Mesenchymal stem cell (in vitro differentiated cells and primary cell): ENCODE data around the gene NOB1.
A peak's percentile ranks its signal among the peaks of the same experiment; 100 is the strongest.

Experiments
- DNase-seq: peaks from one replicate; pipeline ENCODE4 v3.0.0-alpha.2; 2013
- H2AFZ ChIP-seq: one replicate; pipeline ENCODE4 v1.6.1; 2013; ENCODE audit warnings: low read depth, mild to moderate bottlenecking, control low read depth, inconsistent platforms, low read length, moderate library complexity
- H2AK5ac ChIP-seq: 2 replicates; pipeline ENCODE4 v1.6.1; 2013; ENCODE audit warnings: low read length, moderate library complexity, mild to moderate bottlenecking, inconsistent platforms; ENCODE audit not compliant: severe bottlenecking
- H2BK120ac ChIP-seq: one replicate; pipeline ENCODE4 v1.6.1; 2013; ENCODE audit warnings: low read depth, mild to moderate bottlenecking, inconsistent platforms, low read length, moderate library complexity
- H2BK12ac ChIP-seq, 2 experiments: one replicate each; pipeline ENCODE4 v1.6.1; 2013; ENCODE audit warnings: inconsistent platforms in 2 of 2, low read length in 2 of 2, mild to moderate bottlenecking in 2 of 2, moderate library complexity in 2 of 2, control low read depth in 1 of 2
- H2BK15ac ChIP-seq: one replicate; pipeline ENCODE4 v1.6.1; 2013; ENCODE audit warnings: mild to moderate bottlenecking, low read depth, inconsistent platforms; ENCODE audit not compliant: poor library complexity, severe bottlenecking
- H2BK5ac ChIP-seq: 2 replicates; pipeline ENCODE4 v1.6.1; 2013; ENCODE audit warnings: low read depth, mild to moderate bottlenecking, low read length, control low read depth, inconsistent platforms; ENCODE audit not compliant: poor library complexity, severe bottlenecking
- H3K14ac ChIP-seq, 2 experiments: one replicate each; pipeline ENCODE4 v1.6.1; 2013; ENCODE audit warnings: inconsistent platforms in 2 of 2, low read length in 2 of 2, control low read depth in 1 of 2, mild to moderate bottlenecking in 1 of 2, moderate library complexity in 1 of 2
- H3K18ac ChIP-seq, 2 experiments: one replicate each; pipeline ENCODE4 v1.6.1; 2013; ENCODE audit warnings: inconsistent platforms in 2 of 2, low read length in 2 of 2, control low read depth in 1 of 2, low read depth in 1 of 2, mild to moderate bottlenecking in 1 of 2
- H3K23ac ChIP-seq, 2 experiments: one replicate each; pipeline ENCODE4 v1.6.1; 2013; ENCODE audit warnings: inconsistent platforms in 2 of 2, low read length in 2 of 2, mild to moderate bottlenecking in 2 of 2, moderate library complexity in 2 of 2, control low read depth in 1 of 2
- H3K27ac ChIP-seq: 2 replicates; pipeline ENCODE4 v1.5.1; 2013; ENCODE audit warnings: mild to moderate bottlenecking, moderate library complexity, low read length, control low read depth, inconsistent platforms; ENCODE audit not compliant: poor library complexity, severe bottlenecking
- H3K27me3 ChIP-seq, 2 experiments: 2 replicates each; pipeline versions ENCODE4 v1.6.1 to v1.7.0; 2013; ENCODE audit warnings: low read length in 2 of 2, mild to moderate bottlenecking in 2 of 2, moderate library complexity in 2 of 2, control low read depth in 1 of 2, inconsistent platforms in 1 of 2; ENCODE audit not compliant: control insufficient read depth in 1 of 2, insufficient read depth in 1 of 2
- H3K36me3 ChIP-seq, 2 experiments: 2 replicates each; pipeline versions ENCODE4 v1.6.1 to v1.7.0; 2013; ENCODE audit warnings: low read length in 2 of 2, control low read depth in 1 of 2, inconsistent platforms in 1 of 2, low read depth in 1 of 2, mild to moderate bottlenecking in 1 of 2; ENCODE audit not compliant: insufficient read depth in 2 of 2, control insufficient read depth in 1 of 2
- H3K4ac ChIP-seq, 2 experiments: one replicate each; pipeline ENCODE4 v1.6.1; 2013; ENCODE audit warnings: inconsistent platforms in 2 of 2, low read length in 2 of 2, mild to moderate bottlenecking in 2 of 2, moderate library complexity in 2 of 2, control low read depth in 1 of 2, low read depth in 1 of 2
- H3K4me1 ChIP-seq: 2 replicates; pipeline ENCODE4 v1.6.1; 2013; ENCODE audit warnings: low read depth, low read length, control low read depth; ENCODE audit not compliant: control insufficient read depth, insufficient read depth
- H3K4me2 ChIP-seq: 2 replicates; pipeline ENCODE4 v1.6.1; 2013; ENCODE audit warnings: low read length, mild to moderate bottlenecking, inconsistent platforms; ENCODE audit not compliant: poor library complexity, severe bottlenecking
- H3K4me3 ChIP-seq, 2 experiments: 2 replicates each; pipeline versions ENCODE4 v1.5.1 to v1.7.0; 2013; ENCODE audit warnings: low read length in 2 of 2, mild to moderate bottlenecking in 2 of 2, control low read depth in 1 of 2, low read depth in 1 of 2; ENCODE audit not compliant: insufficient read depth in 1 of 2
- H3K79me1 ChIP-seq: replicated peaks from 2 replicates; pipeline ENCODE4 v1.6.1; 2013; ENCODE audit warnings: mild to moderate bottlenecking, control low read depth, low read length, inconsistent platforms; ENCODE audit not compliant: poor library complexity, severe bottlenecking
- H3K9ac ChIP-seq: 2 replicates; pipeline ENCODE4 v1.7.0; 2013; ENCODE audit warnings: mild to moderate bottlenecking, low read length, moderate library complexity
- H3K9me3 ChIP-seq: 2 replicates; pipeline ENCODE4 v1.7.0; 2013; ENCODE audit warnings: mild to moderate bottlenecking, low read length; ENCODE audit not compliant: control insufficient read depth
- H4K8ac ChIP-seq: one replicate; pipeline ENCODE4 v1.6.1; 2013; ENCODE audit warnings: inconsistent platforms, mild to moderate bottlenecking, low read length, moderate library complexity
- H4K91ac ChIP-seq: one replicate; pipeline ENCODE4 v1.6.1; 2013; ENCODE audit warnings: mild to moderate bottlenecking, low read length, inconsistent platforms
- WGBS: methylation state at CpG from one replicate; pipeline ENCODE4 v1.1.7; 2013; ENCODE audit warnings: mixed read lengths; 5-methylcytosine and 5-hydroxymethylcytosine counted together

The NOB1 gene

DNA sequence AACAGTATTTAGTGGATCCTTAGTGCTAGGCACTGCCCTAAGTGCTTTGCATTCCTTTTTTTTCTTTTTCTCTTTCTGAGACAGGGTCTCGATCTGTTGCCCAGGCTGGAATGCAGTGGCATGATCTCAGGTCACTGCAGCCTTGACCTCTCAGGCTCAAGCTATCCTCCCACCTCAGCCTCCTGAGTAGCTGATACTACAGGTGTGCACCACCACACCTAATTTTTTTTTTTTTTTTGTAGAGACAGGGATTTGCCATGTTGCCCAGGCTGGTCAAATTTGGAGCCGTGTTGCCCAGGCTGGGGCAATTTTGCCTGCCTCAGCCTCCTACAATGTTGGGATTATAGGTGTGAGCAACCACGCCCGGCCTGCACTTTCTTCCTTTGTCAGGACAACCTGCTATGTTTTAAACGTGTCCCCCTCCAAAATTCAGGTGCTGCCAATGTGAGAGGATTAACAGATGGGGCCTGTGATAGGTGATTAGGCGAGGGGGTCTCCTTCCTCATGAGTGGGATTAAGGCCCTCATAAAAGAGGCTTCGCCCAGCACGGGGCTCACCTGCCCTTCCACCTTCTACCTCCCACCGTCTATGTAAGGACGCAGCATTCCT is 33.8 kb downstream of the NOB1 start:
- Histone ChIP-seq H3K36me3 (peaks cover 34 to 65% of the 10 kb centered on the region in 2 experiments), H3K27ac (no peak overlapping the region), H3K79me1 (peaks cover 13% of the 10 kb centered on the region), H2BK5ac (no peak overlapping the region), H2BK12ac (no peak overlapping the region), H3K18ac (no peak overlapping the region), H2AK5ac (no peak overlapping the region), H4K8ac (no peak overlapping the region), H3K4me3 (no peak overlapping the region), H3K4me2 (no peak overlapping the region), H3K14ac (no peak overlapping the region), H3K9ac (no peak overlapping the region), H3K4me1 (peaks cover 2% of the 10 kb centered on the region), H4K91ac (no peak overlapping the region), H3K9me3 (no peaks in the 10 kb centered on the region), H3K4ac (no peak overlapping the region), H2BK120ac (no peak overlapping the region), H2AFZ (no peak overlapping the region), H3K23ac (no peak overlapping the region), H3K27me3 (no peaks in the 10 kb centered on the region), H2BK15ac (no peak overlapping the region)
- no peak for DNase-seq
- WGBS = 95% methylated on average over 9 of the region's 10 CpGs

DNA sequence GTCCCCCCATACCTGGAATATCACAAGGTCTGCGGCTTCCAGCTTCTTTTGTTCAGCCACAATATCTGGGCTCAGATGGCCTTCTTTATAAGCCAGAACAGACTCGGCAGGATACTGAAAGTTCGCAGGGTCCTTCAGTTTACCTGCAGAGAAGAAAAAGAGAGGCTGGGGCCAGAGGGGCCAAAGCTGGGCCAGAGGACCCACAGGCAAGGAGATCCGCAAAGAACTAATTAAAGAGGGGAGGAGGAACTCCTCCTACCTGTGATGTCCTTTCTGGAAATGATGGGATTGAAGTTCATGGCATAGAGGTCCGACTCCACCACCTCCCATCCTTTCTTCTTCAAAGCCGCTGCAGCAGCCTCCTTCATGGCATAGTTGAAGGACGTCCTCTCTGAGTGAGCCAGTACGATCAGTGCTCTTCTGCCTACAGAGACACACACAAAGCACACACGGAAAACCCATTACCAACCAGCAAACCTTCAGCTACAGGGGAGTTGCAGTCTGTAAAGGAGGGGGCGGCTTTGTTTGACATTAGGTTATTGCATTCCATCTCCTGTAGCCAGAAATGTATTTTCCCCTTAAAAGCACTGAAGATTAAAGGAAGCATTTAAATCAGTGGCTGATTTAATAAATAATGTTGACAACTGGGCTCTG is 36.5 kb downstream of the NOB1 start:
- no peak overlapping the region for H3K4me3 ChIP-seq
- H3K14ac ChIP-seq = no peak overlapping the region
- H2BK12ac ChIP-seq = no peak overlapping the region
- H2BK120ac ChIP-seq = no peak overlapping the region
- peaks cover 16% of the 10 kb centered on the region for H3K79me1 ChIP-seq
- no peak overlapping the region for H2AK5ac ChIP-seq
- 98% methylated on average over 7 of the region's 10 CpGs for WGBS
- H4K91ac ChIP-seq = no peak overlapping the region
- H3K4me1 ChIP-seq = peaks cover 2% of the 10 kb centered on the region
- no peak overlapping the region for H3K4ac ChIP-seq
- peak overlapping the region; percentile 63 for H4K8ac ChIP-seq
- H3K9me3 ChIP-seq = no peaks in the 10 kb centered on the region
- no peak overlapping the region for H2BK15ac ChIP-seq
- H3K23ac ChIP-seq = no peak overlapping the region
- DNase-seq = no peak
- no peak overlapping the region for H3K18ac ChIP-seq
- H2BK5ac ChIP-seq = no peak overlapping the region
- H3K36me3 ChIP-seq = peaks cover 57 to 84% of the 10 kb centered on the region in 2 experiments
- no peak overlapping the region for H3K9ac ChIP-seq
- no peak overlapping the region for H3K27ac ChIP-seq
- H3K27me3 ChIP-seq = no peaks in the 10 kb centered on the region
- H2AFZ ChIP-seq = no peak overlapping the region
- no peak overlapping the region for H3K4me2 ChIP-seq

DNA sequence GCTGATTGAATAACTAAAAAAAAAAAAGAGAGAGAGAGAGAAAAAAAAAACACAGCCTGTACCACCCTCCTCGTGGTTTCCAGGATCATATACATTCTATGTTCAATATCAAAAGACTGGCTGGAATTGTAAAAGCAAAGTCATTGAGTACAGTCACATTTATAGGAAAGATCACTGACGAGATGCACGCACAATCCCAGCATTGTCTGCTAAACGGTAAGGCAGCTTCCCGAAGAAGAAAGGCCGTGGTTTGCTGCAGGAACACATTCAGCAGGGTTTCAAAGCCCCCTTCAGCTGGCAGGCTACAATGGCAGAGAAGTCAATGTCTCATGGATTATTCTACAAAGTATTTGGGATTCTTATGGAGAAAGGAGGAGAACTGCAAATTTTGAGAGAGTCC is 37.7 kb downstream of the NOB1 start:
- no peak for DNase-seq
- Histone ChIP-seq H4K91ac (no peak overlapping the region), H3K4me3 (no peak overlapping the region), H3K9ac (no peak overlapping the region), H4K8ac (no peak overlapping the region), H3K27me3 (no peaks in the 10 kb centered on the region), H2AFZ (no peak overlapping the region), H3K79me1 (peaks cover 18% of the 10 kb centered on the region), H3K9me3 (no peaks in the 10 kb centered on the region), H2BK5ac (no peak overlapping the region), H3K14ac (no peak overlapping the region), H2AK5ac (no peak overlapping the region), H3K36me3 (peaks cover 66 to 90% of the 10 kb centered on the region in 2 experiments), H3K27ac (no peak overlapping the region), H3K4me2 (no peak overlapping the region), H3K18ac (no peak overlapping the region), H3K23ac (no peak overlapping the region), H3K4ac (no peak overlapping the region), H2BK120ac (no peak overlapping the region), H3K4me1 (peaks cover 2% of the 10 kb centered on the region), H2BK12ac (no peak overlapping the region), H2BK15ac (no peak overlapping the region)
- 89% methylated on average over 6 of the region's 6 CpGs for WGBS

DNA sequence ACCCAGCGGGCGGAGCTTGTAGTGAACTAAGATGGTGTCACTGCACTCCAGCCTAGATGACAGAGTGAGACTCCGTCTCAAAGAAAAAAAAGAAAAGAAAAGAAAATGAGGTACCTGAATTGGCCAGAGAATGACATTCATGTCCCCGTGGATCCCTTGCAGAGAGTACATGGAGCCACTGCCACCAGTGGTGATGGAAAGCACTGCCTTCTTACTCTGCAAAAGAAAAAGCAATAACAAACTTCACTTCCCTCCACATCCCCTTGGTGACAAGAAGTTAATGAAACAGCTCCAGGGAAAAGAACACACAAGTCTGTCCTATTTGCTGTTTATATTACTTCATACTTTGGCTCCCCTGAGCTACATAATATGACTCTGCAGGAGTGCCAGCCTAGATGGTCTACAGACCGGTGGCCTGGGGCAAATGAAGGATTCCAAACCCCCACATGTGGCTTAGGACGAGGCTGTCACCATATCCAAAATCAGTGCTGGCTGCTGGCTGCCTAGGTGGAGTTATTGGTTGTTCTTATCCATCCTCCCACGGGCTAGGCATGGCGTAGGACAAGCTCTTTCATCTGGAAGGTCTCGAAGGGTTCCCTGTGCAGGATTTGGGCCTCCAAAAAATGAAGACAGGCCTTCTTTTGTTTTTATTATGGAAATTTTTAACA is 41.7 kb downstream of the NOB1 start:
- Histone ChIP-seq H3K27ac (no peak overlapping the region), H4K91ac (no peak overlapping the region), H3K4me1 (no peaks in the 10 kb centered on the region), H3K9me3 (no peaks in the 10 kb centered on the region), H3K4me3 (no peak overlapping the region), H2BK5ac (no peak overlapping the region), H3K23ac (peak overlapping the region in 1 of 2 experiments; percentile 40), H3K27me3 (no peaks in the 10 kb centered on the region), H3K14ac (no peak overlapping the region), H2BK120ac (no peak overlapping the region), H2BK12ac (no peak overlapping the region), H2AK5ac (no peak overlapping the region), H3K9ac (no peak overlapping the region), H4K8ac (no peak overlapping the region), H3K36me3 (peaks cover 69 to 93% of the 10 kb centered on the region in 2 experiments), H2AFZ (no peak overlapping the region), H3K18ac (no peak overlapping the region), H3K79me1 (peaks cover 17% of the 10 kb centered on the region), H3K4ac (no peak overlapping the region), H2BK15ac (no peak overlapping the region), H3K4me2 (no peak overlapping the region)
- no peak for DNase-seq
- 96% methylated on average over 8 of the region's 9 CpGs for WGBS
